T-helper 9 cell (primary cell): ENCODE measurements around the gene CFB.
"Not testable (repeated sequence)": the region's sequence is repeated elsewhere in the genome, so short reads cannot be mapped to it uniquely, and the experiment has no call there.

Experiments used
- DNase-seq: peaks from one replicate; pipeline ENCODE4 v3.0.0-alpha.2; 2020

The CFB gene

DNA sequence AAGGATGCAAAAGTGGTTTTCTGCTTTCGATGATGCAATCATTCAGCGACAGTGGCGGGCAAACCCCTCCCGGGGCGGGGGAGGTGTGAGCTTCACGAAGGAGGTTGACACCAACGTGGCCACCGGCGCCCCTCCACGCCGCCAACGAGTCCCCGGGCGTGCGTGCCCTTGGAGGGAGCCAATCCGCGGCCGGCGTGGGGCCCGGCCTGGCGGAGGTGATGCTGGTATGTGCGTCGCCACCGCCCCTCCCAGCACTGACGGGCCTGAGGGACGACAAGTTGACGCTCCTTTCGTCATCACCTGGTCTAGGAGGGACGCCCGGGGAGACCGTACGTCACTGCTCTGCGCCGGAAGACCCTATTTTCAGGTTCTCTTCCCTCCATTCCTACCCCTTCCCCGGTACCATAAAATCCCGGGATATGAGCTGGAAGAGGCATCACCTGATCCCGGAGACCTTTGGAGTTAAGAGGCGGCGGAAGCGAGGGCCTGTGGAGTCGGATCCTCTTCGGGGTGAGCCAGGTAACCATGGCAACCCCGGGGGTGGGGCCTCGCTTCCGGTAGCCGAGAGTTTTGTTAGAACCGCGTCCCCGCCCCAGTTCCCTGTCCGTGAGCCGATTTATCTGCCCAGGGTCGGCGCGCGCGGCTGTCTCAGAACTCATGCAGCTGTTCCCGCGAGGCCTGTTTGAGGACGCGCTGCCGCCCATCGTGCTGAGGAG is 26.3 kb downstream of the CFB start, which contains the start of gene DXO:
Gene DXO, minus strand, starts transcription at position 146 of the 716 bp plus-strand sequence. CDS start 463 bp downstream, outside the sequence.
- DNase-seq: peak; percentile 95

DNA sequence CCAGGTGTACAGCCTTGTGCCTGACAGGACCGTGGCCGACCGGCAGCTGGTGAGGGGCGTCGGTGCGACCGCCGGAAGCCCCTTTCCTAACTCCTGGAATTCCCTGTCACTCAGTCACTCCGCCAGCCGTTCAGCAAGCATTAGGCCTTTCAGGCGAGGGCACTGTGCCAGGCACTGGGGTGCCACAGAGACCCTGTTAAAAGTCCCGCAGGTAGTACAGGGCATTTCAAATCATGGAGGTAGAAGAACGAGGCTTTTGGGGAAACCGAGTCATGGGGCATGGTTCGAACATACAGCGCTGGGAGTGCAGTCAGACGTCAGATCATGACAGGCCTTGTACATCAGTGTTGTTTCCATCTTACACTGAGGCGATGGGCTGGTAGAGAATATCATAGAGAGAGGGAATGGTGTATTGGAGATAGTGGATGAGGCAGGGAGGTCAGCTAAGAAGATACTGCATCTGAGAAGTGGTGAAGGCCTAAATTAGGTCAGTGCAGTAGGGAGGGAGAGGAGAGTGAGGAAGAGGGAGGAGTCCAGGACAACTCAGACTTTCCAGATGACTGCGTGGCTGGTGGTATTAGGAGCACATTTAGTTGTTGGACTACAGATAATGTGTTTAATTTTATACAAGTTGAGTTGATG is 26.9 kb downstream of the CFB start:
- DNase-seq: no peak

- DNase-seq: not testable (repeated sequence)
These were observed 30.2 kb downstream of the CFB start for GRCh38 chr6:31976065-31976464.

DNA sequence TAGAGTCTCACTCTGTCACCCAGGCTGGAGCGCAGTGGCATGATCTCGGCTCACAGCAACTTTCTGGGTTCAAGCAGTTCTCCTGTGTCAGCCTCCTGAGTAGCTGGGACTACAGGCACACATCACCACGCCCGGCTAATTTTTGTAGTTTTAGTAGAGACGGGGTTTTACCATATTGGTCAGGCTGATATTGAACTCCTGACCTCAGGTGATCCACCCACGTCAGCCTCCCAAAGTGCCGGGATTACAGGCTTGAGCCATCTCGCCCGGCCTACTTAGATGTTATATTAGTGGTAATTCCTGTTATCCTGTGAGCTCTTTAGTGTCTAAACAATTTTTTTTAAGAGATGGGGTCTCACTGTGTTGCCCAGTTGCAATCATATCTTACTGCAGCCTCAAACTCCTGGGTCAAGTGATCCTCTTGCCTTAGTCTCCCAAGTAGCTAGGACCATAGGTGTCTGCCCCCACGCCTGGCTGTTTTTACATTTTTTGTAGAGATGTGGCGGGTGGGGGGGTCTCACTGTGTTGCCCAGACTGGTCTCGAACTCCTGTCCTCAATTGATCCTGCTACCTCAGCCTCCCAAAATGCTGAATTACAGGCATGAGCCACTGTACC is 32.0 kb downstream of the CFB start:
- no peak for DNase-seq

- DNase-seq: no peak
These were observed 32.9 kb downstream of the CFB start for GRCh38 chr6:31978831-31979230.

GRCh38 chr6:31979238-31979898 is 33.5 kb downstream of the CFB start:
- no peak for DNase-seq

GRCh38 chr6:31980195-31980876 is 34.4 kb downstream of the CFB start:
- not testable (repeated sequence) for DNase-seq

GRCh38 chr6:31980998-31981397 is 35.1 kb downstream of the CFB start:
- not testable (repeated sequence) for DNase-seq

- not testable (repeated sequence) for DNase-seq
These were observed 35.8 kb downstream of the CFB start, which contains the start of gene C4A for GRCh38 chr6:31981744-31982143. Gene C4A (plus strand): TSS chr6:31982057. CDS start chr6:31982108, 51 bp downstream.

DNA sequence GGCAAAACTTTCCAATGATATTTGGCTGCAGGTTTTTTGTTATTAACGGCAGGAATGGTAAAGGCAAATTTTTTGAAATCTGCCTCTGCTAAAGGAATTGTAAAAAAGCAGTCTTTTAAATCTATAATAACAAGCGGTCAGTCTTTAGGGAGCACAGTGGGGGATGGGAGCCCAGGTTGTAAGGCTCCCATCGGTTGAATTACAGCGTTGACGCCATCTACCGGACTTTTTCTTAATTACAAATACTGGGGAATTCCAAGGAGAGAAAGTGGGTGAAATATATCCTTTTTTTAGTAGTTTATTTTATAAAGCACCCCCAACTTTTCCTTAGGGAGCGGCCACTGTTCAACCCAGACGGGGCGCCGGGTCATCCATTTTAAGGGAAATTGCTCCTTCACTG is 43.5 kb downstream of the CFB start:
- DNase-seq: not testable (repeated sequence)

DNA sequence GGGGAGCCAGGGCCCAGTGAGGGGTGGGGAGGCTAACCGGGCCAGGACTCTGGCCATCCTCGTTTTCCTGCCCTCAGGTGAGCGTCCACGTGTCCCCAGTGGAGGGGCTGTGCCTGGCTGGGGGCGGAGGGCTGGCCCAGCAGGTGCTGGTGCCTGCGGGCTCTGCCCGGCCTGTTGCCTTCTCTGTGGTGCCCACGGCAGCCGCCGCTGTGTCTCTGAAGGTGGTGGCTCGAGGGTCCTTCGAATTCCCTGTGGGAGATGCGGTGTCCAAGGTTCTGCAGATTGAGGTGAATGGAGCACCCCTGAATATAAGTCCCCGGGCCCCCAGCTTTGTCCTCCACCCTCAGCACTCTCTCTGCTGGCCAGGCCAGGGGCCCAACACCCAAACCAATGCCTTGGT is 48.5 kb downstream of the CFB start:
- not testable (repeated sequence) for DNase-seq

- DNase-seq: not testable (repeated sequence)
These were observed 50.5 kb downstream of the CFB start for GRCh38 chr6:31996385-31996784.
